ENCODE results near the gene MTX1. TPM values are rescaled to one million over a fixed set of nuclear protein-coding genes. Genes with fewer than 3 reads are reported as not detected.

The MTX1 gene
- total and polyA plus RNA-seq, 9 of the 15 experiments (the other 6 are each of a cell fraction or from before 2014, with no cell fraction given): 29.1 to 98.4 (median 66.9) TPM

- no peak for TF ChIP-seq RREB1 (CRISPR knock-in tag; IDR thresholded peaks at IDR 0.05)
- no peak for TF ChIP-seq CTCF (IDR thresholded peaks at IDR 0.05 in 2 of 3, conservative IDR thresholded peaks at IDR 0.05 in 1 of 3; ENCODE audit: insufficient read depth in 2 of 3, low read depth in 1 of 3, low read length in 3 of 3)
- TF ChIP-seq ZNF398 (CRISPR knock-in tag; IDR thresholded peaks at IDR 0.05): no peak
- no peak for TF ChIP-seq POLR3A (IDR thresholded peaks at IDR 0.05; ENCODE audit: borderline replicate concordance, extremely low read depth, insufficient read depth, insufficient read length)
- TF ChIP-seq CHAMP1 (IDR thresholded peaks at IDR 0.05): no peak
- no peak for TF ChIP-seq E2F6 (IDR thresholded peaks at IDR 0.05; ENCODE audit: borderline replicate concordance in 1 of 2, extremely low read depth in 1 of 2, insufficient read depth in 1 of 2, insufficient read length in 1 of 2, low read depth in 1 of 2, low read length in 1 of 2, poor library complexity in 1 of 2, severe bottlenecking in 1 of 2)
- no peak for TF ChIP-seq CEBPZ (IDR thresholded peaks at IDR 0.05; ENCODE audit: borderline replicate concordance, low read depth, low read length)
Measured at GRCh38 chr1:155209312-155209721, 822 bp downstream of the MTX1 start (continued).

Data from K562 (cell line).